ENCODE measurements around the gene ZNF200. TPM values are rescaled to one million over a fixed set of nuclear protein-coding genes. Genes with fewer than 3 reads are reported as not detected.
A peak's percentile ranks its signal among the peaks of the same experiment; 100 is the strongest.

Gene ZNF200
- total RNA-seq, 1 donor from 2014 or later, result 8.2 TPM

DNA sequence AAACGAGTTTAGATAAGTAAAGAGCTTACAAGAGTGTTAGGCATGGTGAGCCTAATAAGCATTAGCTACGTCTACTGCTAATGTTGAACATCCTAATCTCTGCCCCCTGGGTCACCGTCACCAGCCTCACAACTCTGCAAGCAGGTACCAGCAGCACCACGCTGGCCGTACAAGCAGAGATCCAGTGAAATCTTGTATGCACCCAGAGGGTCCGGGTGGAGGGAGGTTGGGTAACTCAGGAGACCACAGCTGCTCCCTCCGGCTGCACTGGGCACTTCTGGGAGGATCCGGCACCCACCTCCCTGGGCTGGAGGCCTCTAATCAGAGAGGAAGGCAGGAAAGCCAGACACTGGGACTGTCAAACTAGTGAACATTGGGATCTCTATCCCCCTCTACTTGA is 55.3 kb downstream of the ZNF200 start:
- DNase-seq (ENCODE audit: low read depth in 2 of 2), result no peak

DNA sequence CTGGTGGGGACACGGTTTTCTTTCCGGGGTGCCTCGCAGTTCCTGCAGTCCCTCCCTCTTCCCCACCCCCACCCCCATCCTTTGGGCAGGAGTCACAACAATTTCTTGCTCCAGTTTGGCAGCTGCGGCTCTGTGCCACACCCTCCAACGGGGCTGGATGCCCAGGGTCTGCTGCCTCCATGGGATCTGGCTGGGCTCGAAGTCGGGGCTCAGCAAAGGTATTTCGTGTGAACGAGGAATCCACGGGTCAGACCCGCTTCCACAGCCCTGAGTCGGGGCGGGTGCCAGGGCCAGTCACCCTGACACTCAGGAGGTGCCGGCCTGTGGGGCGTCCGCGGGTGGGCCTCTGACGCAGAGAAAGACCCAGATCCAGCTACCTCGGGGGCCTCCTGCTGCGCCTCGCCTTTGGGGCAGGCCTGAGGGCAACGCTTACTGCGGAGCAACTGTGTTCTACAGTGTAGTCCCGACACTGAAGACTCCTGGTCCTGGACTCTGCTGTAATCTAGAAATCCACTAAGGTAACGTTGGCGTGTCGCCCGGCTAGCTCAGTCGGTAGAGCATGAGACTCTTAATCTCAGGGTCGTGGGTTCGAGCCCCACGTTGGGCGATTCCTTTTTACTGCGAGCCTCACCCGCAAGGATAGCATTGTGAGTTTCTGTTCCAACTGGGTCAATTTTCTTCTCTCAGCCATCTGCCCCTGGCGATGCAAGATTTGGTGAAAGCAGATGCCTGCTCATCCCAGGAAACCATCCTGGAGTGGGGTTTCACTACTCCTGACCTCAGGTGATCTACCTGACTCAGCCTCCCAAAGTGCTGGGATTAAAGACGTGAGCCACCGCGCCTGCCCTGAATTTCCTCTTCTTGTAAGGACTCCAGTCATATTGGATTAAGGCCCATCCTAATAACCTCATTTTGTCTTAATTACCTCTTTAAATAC is 59.5 kb downstream of the ZNF200 start:
- peak in 1 of 2 donors; percentile 26 for DNase-seq (ENCODE audit: low read depth in 2 of 2)

DNA sequence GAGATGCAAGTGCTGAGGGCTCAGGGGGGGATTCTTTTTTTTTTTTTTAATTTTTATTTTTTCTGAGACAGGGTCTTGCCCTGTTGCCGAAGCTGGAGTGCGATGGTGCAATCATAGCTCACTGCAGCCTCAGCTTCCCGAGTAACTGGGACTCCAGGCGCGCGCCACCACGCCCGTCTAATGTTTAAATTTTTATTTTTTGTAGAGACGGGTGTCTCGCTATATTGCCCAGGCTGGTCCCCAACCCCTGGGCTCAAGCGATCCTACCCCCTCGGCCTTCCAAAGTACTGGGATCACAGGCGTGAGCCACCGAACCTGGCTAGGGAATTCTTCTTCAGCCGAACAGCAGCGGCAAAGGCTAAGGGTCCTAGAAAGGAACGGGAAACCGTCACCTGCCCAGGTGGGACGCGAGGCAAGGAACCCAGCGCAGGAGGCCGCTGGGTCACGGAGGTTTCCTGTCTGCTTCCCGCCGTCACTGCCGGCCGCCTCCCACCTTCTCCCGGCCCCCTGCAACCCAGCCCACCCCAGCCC is 60.3 kb downstream of the ZNF200 start:
- no peak for DNase-seq (ENCODE audit: low read depth in 2 of 2)

DNA sequence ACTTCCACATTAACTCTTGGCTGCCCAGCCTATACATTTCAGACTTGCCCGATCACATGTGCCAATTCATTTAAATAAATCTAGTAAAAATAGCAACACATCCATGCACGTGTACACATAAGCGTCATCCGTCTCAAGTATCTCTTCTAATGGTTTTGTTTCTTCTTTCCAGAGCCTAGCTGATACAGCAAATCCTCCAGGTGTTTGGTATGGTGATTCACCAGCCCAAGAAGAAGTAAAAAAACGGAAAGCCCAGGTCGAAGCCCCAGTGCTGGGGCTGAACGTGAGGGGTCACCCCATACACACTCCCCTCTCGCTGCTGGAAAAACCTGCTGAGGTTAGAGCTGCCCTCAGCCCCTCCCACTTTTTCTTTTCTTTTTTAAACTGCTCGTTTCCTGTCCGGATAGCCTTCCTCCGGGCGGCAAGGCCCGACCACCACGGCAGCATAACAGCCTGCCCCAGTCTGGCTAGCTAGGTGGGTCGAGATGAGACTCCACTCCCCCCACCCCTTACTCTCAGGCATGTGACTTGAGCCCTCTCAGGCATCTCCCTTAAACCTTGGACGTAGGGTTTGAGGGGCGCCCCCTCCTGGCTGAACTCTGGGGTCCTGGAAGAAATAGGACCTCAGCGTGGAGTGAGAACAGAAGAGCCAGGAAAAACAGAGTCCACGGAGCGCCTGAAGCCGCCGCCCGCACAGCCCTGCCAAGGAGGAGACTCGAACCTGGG is 60.9 kb downstream of the ZNF200 start:
- DNase-seq (ENCODE audit: low read depth in 2 of 2), result no peak

Other genes starting within 250 kb of the ZNF200 start
- gene CLDN9, start 222.2 kb downstream of the ZNF200 start, total RNA-seq, result not detected in 2 replicates
- gene CLDN6, start 217.0 kb downstream of the ZNF200 start, total RNA-seq, result not detected in 2 replicates
- gene TNFRSF12A, start 214.8 kb downstream of the ZNF200 start, total RNA-seq, result 39.8 and 50.3 TPM in 2 replicates
- gene HCFC1R1, start 211.2 kb downstream of the ZNF200 start, total RNA-seq, result 3.1 and 4.4 TPM in 2 replicates
- 22.2 and 24.3 TPM in 2 replicates for gene THOC6, start 211.1 kb downstream of the ZNF200 start, total RNA-seq
- gene BICDL2, start 198.2 kb downstream of the ZNF200 start, total RNA-seq, result not detected in 2 replicates
- under 0.01 and 0.13 TPM in 2 replicates for gene MMP25, start 188.6 kb downstream of the ZNF200 start, total RNA-seq
- 52.0 and 53.5 TPM in 2 replicates for gene IL32, start 169.5 kb downstream of the ZNF200 start, total RNA-seq
- gene ZSCAN10, start 135.9 kb downstream of the ZNF200 start, total RNA-seq, result not detected in 2 replicates
- 14.9 and 17.2 TPM in 2 replicates for gene ZNF205, start 122.6 kb downstream of the ZNF200 start, total RNA-seq
- gene ZNF213, start 100.1 kb downstream of the ZNF200 start, total RNA-seq, result 2.8 and 5.4 TPM in 2 replicates
- gene OR1F1, start 47.0 kb downstream of the ZNF200 start, total RNA-seq, result not detected in 2 replicates
- gene MEFV, start 21.5 kb upstream of the ZNF200 start, total RNA-seq, result under 0.01 TPM in 1 of 2 replicates, not detected in the other
- gene ZNF263, start 48.3 kb upstream of the ZNF200 start, total RNA-seq, result 31.2 and 46.8 TPM in 2 replicates
- 2.8 and 2.9 TPM in 2 replicates for gene TIGD7, start 70.3 kb upstream of the ZNF200 start, total RNA-seq
- 10.1 and 13.7 TPM in 2 replicates for gene ZNF75A, start 70.3 kb upstream of the ZNF200 start, total RNA-seq
- under 0.01 TPM in 1 of 2 replicates, not detected in the other for gene OR2C1, start 120.7 kb upstream of the ZNF200 start, total RNA-seq
- gene ZSCAN32, start 165.8 kb upstream of the ZNF200 start, total RNA-seq, result 7.4 and 10.9 TPM in 2 replicates
- gene ZNF174, start 166.1 kb upstream of the ZNF200 start, total RNA-seq, result 5.0 and 7.1 TPM in 2 replicates
- gene ZNF597, start 208.3 kb upstream of the ZNF200 start, total RNA-seq, result 1.5 and 2.5 TPM in 2 replicates
- 6.8 and 15.4 TPM in 2 replicates for gene NAA60, start 208.5 kb upstream of the ZNF200 start, total RNA-seq

All from dermis microvascular lymphatic vessel endothelial cell (primary cell).